ENCODE results near the gene TCERG1L.

TCERG1L gene

DNA sequence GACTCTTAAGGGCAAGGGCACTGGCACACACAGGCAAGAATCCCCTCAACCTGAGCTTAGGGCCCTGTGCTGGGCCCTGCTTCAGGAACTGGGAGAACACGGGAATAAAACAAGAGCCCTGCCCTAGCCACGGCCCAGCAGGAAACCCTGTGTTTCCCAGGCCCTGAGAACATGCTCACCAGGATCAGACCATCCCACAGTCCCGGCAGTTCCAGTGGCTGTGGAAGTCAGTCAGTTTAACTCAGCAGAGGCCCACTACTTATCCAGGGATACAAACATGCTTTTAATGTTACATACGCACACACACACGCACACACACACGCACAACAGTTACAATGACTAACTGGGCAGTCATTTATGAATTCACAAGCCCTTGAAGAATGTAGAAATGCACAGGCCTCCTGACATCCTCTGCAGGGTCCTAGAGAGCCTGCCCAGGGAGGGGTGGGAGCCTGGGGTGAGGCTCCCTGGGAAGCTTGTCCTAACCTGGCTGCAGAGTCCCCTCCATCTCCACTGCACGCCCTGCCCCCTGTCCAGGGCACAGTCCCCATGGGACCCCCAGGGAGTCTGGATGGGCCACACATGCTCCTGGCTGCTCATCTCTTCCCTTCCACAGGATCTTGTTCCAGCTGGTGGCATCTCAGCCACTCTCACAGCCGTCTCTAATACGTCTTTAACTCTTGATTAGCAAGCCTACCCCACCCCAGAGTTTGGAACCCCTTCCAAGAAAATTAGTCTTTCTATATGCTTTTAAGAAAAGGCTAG lies 97.6 kb downstream of the TCERG1L start:
- no peak for DNase-seq (ENCODE audit: low spot score)
- TF ChIP-seq, protein P1, sequence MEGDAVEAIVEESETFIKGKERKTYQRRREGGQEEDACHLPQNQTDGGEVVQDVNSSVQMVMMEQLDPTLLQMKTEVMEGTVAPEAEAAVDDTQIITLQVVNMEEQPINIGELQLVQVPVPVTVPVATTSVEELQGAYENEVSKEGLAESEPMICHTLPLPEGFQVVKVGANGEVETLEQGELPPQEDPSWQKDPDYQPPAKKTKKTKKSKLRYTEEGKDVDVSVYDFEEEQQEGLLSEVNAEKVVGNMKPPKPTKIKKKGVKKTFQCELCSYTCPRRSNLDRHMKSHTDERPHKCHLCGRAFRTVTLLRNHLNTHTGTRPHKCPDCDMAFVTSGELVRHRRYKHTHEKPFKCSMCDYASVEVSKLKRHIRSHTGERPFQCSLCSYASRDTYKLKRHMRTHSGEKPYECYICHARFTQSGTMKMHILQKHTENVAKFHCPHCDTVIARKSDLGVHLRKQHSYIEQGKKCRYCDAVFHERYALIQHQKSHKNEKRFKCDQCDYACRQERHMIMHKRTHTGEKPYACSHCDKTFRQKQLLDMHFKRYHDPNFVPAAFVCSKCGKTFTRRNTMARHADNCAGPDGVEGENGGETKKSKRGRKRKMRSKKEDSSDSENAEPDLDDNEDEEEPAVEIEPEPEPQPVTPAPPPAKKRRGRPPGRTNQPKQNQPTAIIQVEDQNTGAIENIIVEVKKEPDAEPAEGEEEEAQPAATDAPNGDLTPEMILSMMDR (IDR thresholded peaks at IDR 0.05; ENCODE audit: borderline replicate concordance, control extremely low read depth, extremely low read depth, insufficient read depth, missing control alignments) = no peak
- in situ Hi-C loops (cut with MboI; ENCODE audit: low sequenced_read_pairs, unreplicated experiment) = no loop called here

DNA sequence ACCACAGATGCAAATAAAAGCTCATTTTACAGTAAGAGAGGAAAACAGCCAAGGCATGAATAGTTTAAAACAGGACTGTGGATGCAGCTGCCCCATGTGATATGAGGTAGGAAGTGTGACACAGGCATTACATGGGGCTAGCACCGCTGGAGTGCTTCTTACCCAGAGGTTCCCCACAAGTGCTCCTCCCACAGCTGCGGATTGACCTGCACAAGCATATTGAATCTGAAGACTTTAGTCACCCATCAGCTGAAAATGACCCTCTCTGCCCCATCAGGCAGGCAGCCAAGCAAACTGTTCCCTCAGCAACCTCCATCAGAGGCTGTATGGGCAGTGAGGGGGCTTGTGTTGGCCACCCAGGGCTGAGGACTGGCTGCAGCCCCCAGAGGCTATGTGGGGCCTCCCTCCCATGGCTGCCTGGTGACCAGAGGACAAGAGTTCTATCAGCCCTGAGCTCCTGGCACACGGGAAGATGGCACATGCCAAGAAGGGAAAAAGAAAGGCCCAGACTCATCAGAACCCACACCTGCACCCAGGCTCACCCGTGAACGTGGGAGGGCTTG lies 98.7 kb downstream of the TCERG1L start:
- in situ Hi-C loops (cut with MboI; ENCODE audit: low sequenced_read_pairs, unreplicated experiment) = no loop called here
- TF ChIP-seq, protein P1 (IDR thresholded peaks at IDR 0.05; ENCODE audit: borderline replicate concordance, control extremely low read depth, extremely low read depth, insufficient read depth, missing control alignments) = no peak
- DNase-seq (ENCODE audit: low spot score) = no peak

DNA sequence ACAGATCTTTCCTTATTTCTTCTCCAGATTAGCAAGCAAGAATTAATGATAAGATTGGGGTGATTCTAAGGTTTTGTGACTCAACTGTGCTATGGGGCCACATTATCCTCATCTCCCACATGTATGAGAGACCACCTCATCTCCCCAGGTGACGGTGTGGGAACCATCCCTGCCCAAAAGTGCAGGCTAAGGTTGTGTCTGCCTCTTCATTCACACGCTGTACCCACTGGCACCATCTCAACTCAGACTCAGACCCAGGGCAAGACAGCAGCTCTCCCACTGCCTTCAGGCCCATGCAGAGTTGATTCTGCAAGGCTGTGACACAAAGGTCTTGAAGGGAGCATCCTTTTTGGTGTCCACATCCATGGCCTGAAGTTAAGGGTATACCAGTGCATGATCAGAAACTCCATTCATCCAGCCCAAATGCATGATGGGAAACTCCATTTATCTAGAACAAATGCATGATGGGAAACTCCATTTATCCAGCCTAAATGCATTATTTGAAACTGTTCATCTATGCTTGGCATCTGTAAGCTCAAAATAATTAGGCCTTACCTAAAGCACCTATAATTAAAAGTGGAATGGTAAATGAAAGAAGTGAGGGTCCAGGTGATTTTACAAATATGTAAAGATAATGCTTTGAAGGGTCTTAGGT lies 99.4 kb downstream of the TCERG1L start:
- DNase-seq (ENCODE audit: low spot score) = no peak
- TF ChIP-seq, protein P1 (IDR thresholded peaks at IDR 0.05; ENCODE audit: borderline replicate concordance, control extremely low read depth, extremely low read depth, insufficient read depth, missing control alignments) = no peak
- in situ Hi-C loops (cut with MboI; ENCODE audit: low sequenced_read_pairs, unreplicated experiment) = no loop called here

DNA sequence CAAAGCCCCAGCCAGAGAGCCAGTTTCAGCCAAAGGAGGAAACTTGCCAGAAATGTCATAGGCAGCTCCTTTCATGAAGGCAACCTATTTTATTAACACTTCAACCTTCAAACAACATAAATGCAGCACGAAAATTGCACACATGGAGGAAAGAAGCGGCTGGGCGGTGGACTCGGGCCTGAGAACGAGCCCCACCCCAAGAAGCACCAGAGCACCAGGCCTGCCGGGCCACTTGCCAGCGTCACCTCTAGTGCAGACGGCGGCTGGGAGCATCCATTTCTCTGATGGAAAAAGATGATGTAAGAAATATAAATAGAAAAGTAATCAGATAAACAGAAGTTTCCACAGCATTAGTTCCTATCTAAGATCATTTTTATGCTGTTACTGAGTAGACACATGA lies 100.0 kb downstream of the TCERG1L start:
- TF ChIP-seq, protein P1 (IDR thresholded peaks at IDR 0.05; ENCODE audit: borderline replicate concordance, control extremely low read depth, extremely low read depth, insufficient read depth, missing control alignments) = no peak
- in situ Hi-C loops (cut with MboI; ENCODE audit: low sequenced_read_pairs, unreplicated experiment) = no loop called here
- no peak for DNase-seq (ENCODE audit: low spot score)

DNA sequence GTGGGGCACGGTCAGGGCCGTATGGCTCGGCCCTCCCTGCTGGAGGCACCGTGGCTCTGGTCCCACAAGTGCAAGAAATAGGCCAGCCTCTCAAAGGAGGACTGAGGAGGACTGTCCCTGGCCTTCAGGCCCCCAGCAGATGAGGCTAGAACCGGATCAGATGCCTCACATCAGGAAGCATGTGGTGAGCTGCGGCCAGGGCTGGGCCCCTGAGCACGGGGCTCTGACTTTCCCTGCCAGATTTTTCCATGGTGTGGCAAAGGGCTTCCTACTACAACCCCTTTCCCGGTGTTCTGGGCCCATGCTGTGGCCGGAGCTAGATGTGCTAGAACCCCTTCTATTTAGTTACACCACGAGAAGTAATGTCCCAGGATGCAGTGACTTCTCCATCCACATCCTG lies 100.4 kb downstream of the TCERG1L start:
- TF ChIP-seq, protein P1 (IDR thresholded peaks at IDR 0.05; ENCODE audit: borderline replicate concordance, control extremely low read depth, extremely low read depth, insufficient read depth, missing control alignments) = no peak
- no peak for DNase-seq (ENCODE audit: low spot score)
- in situ Hi-C loops (cut with MboI; ENCODE audit: low sequenced_read_pairs, unreplicated experiment) = no loop called here

DNA sequence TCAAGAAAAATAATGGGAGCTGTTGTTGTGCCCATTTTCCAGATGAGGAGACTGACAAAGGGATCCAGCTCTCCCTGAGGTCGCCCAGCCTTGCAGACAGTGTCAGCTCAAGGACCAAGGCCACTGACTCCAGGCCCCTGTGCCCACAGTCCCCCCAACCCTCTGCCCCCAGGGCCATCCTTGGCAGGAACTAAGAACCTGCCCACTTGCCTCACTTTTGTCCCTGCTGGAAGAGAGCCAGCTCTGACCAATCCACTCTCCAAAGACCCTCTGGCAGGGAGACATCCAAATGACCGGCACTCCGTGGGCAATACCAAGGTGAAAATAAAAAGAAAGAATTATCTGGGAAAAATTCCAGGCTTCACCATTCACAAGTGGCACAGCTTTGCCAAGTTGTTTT lies 101.3 kb downstream of the TCERG1L start:
- no peak for DNase-seq (ENCODE audit: low spot score)
- TF ChIP-seq, protein P1 (IDR thresholded peaks at IDR 0.05; ENCODE audit: borderline replicate concordance, control extremely low read depth, extremely low read depth, insufficient read depth, missing control alignments) = no peak
- in situ Hi-C loops (cut with MboI; ENCODE audit: low sequenced_read_pairs, unreplicated experiment) = no loop called here

Measured in GM13976 (cell line).